ENCODE measurements around the gene PANK4. TPM values are rescaled to one million over a fixed set of nuclear protein-coding genes. Genes with fewer than 3 reads are reported as not detected.
A peak's percentile ranks its signal among the peaks of the same experiment; 100 is the strongest.

The PANK4 gene
- total RNA-seq, 6 experiments from 2014 or later = 20.6 to 26.4 (median 24.0) TPM

GRCh38 chr1:2517966-2518365 is 8.4 kb downstream of the PANK4 start:
- Mint-ChIP-seq H3K36me3 (ENCODE audit: low read depth) (peaks cover 12% of the 10 kb centered on the region; the same call in 1 of the 2 replicates), H3K27ac (no peak overlapping the region), H3K9me3 (no peaks in the 10 kb centered on the region), H3K4me1 (ENCODE audit: low read depth) (peaks cover 3% of the 10 kb centered on the region), H3K4me3 (no peak overlapping the region), H3K27me3 (ENCODE audit: insufficient read depth) (no peaks in the 10 kb centered on the region; the same call in 1 of the 2 replicates)
- TF ChIP-seq CTCF (IDR thresholded peaks at IDR 0.05) = no peak
- no peak for DNase-seq

GRCh38 chr1:2516946-2517345 is 9.4 kb downstream of the PANK4 start:
- DNase-seq = no peak
- no peak overlapping the region for H3K27ac Mint-ChIP-seq
- no peak overlapping the region for H3K4me3 Mint-ChIP-seq
- TF ChIP-seq CTCF (IDR thresholded peaks at IDR 0.05) = no peak
- H3K36me3 Mint-ChIP-seq (ENCODE audit: low read depth) = peaks cover 6% of the 10 kb centered on the region; the same call in 1 of the 2 replicates
- no peaks in the 10 kb centered on the region for H3K9me3 Mint-ChIP-seq
- no peaks in the 10 kb centered on the region; the same call in 1 of the 2 replicates for H3K27me3 Mint-ChIP-seq (ENCODE audit: insufficient read depth)
- H3K4me1 Mint-ChIP-seq (ENCODE audit: low read depth) = no peaks in the 10 kb centered on the region

- Mint-ChIP-seq H3K27me3 (ENCODE audit: insufficient read depth) (no peaks in the 10 kb centered on the region; the same call in 1 of the 2 replicates), H3K4me3 (no peak overlapping the region), H3K9me3 (no peaks in the 10 kb centered on the region), H3K36me3 (ENCODE audit: low read depth) (peaks cover 5% of the 10 kb centered on the region; the same call in 1 of the 2 replicates), H3K4me1 (ENCODE audit: low read depth) (no peaks in the 10 kb centered on the region), H3K27ac (no peak overlapping the region)
- no peak for TF ChIP-seq CTCF (IDR thresholded peaks at IDR 0.05)
- DNase-seq = no peak
Measured at GRCh38 chr1:2516124-2516523, 10.3 kb downstream of the PANK4 start.

GRCh38 chr1:2515763-2516080 is 10.7 kb downstream of the PANK4 start:
- H3K36me3 Mint-ChIP-seq (ENCODE audit: low read depth) = peaks cover 1% of the 10 kb centered on the region; the same call in 1 of the 2 replicates
- H3K27me3 Mint-ChIP-seq (ENCODE audit: insufficient read depth) = no peaks in the 10 kb centered on the region; the same call in 1 of the 2 replicates
- no peak for TF ChIP-seq CTCF (IDR thresholded peaks at IDR 0.05)
- no peak overlapping the region for H3K27ac Mint-ChIP-seq
- H3K4me3 Mint-ChIP-seq = no peak overlapping the region
- no peaks in the 10 kb centered on the region for H3K4me1 Mint-ChIP-seq (ENCODE audit: low read depth)
- no peak for DNase-seq
- no peaks in the 10 kb centered on the region for H3K9me3 Mint-ChIP-seq

DNA sequence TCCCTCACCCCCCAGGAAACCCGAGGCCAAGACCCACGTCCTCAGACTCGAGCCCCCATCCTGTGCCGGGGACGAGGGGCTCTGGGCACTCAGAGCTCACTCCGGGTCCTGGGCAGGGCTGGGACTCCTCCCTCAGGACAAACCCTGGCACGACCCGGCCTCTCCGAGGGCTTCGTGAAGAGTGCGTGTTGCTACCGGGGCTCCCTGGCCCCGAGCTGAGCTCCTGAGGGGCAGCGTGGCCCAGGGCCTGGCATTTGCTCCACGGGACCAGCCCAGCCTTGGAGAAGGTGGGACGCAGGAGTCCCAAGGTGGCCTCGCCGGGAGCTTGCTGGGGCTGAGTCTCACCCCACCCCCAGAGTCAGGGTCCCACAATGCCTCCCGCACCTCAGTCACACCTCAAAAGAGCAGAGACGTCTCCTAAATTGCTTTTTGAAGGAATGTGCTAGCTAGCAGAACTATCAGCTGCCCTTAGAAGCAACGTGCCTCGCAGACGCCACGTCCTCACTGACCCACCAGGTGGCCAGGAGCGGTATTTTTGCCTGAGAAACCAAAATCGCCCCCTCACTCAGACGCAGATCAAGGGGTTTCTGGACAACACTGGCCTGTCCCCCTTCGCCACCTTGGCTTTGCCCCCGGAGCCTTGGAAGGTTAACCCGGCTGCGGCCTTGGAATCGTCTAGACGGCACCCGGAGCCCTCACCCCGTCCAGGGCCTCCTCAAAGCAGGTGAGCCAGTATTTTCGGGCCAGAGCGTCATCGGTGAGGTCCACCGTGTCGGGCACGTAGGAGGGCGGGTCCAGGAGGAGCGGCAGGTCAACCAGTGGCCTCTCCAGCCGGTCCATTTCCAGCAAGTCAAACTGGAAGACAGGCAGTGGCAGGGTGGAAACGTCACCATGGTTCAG is 11.3 kb downstream of the PANK4 start:
- TF ChIP-seq CTCF (IDR thresholded peaks at IDR 0.05) = peak; percentile 58
- Mint-ChIP-seq H3K36me3 (ENCODE audit: low read depth) (no peaks in the 10 kb centered on the region), H3K27ac (no peak overlapping the region), H3K4me3 (no peak overlapping the region), H3K27me3 (ENCODE audit: insufficient read depth) (no peaks in the 10 kb centered on the region; the same call in 1 of the 2 replicates), H3K4me1 (ENCODE audit: low read depth) (no peaks in the 10 kb centered on the region), H3K9me3 (no peaks in the 10 kb centered on the region)
- DNase-seq = no peak

Data from HFFc6 (cell line).